ENCODE data around the gene ITIH1. TPM values are rescaled to one million over a fixed set of nuclear protein-coding genes. Genes with fewer than 3 reads are reported as not detected.
A peak's percentile ranks its signal among the peaks of the same experiment; 100 is the strongest.

Gene ITIH1
- total and polyA plus RNA-seq, 7 experiments from 2014 or later: not detected

- CTCF ChIA-PET: interaction anchor here (1.0 kb wide), 1 partner anchor 10 kb away, joined by 3 read pairs; no protein-coding TSS in a partner anchor
- Histone ChIP-seq H3K4me3 (ENCODE audit: low read length) (no peak overlapping the region), H3K27ac (ENCODE audit: low read depth, low read length) (no peak overlapping the region), H3K4me1 (ENCODE audit: control insufficient read depth in 2 of 2, insufficient read depth in 2 of 2, low read length in 2 of 2) (no peaks in the 10 kb centered on the region), H3K27me3 (ENCODE audit: control insufficient read depth in 2 of 2, insufficient read depth in 2 of 2, low read length in 2 of 2) (no peaks in the 10 kb centered on the region), H3K36me3 (ENCODE audit: control insufficient read depth in 2 of 3, insufficient read depth in 3 of 3, low read length in 3 of 3) (no peaks in the 10 kb centered on the region), H3K9me3 (ENCODE audit: control insufficient read depth in 2 of 3, low read length in 3 of 3) (no peaks in the 10 kb centered on the region)
- POLR2A ChIA-PET: no interaction called here
- ATAC-seq: no peak
- no peak for DNase-seq
- intact Hi-C loops (cut with micrococcal nuclease): no loop called here
- Mint-ChIP-seq H3K27me3 (no peaks in the 10 kb centered on the region), H3K36me3 (no peaks in the 10 kb centered on the region), H3K27ac (peak overlapping the region in 2 of 9 donors; percentile 19 to 62), H3K4me1 (peaks cover 5 to 9% (median 7%) of the 10 kb centered on the region in 7 donors), H3K9me3 (no peaks in the 10 kb centered on the region), H3K4me3 (no peak overlapping the region)
Observed at GRCh38 chr3:52810923-52811322, 33.5 kb downstream of the ITIH1 start.

- no peaks in the 10 kb centered on the region for H3K36me3 Mint-ChIP-seq
- ChIA-PET CTCF (interaction anchor here (1.0 kb wide), 1 partner anchor 10 kb away, joined by 3 read pairs; no protein-coding TSS in a partner anchor), POLR2A (no interaction called here)
- H3K9me3 Mint-ChIP-seq: no peaks in the 10 kb centered on the region
- H3K4me1 Mint-ChIP-seq: peaks cover 5 to 9% (median 7%) of the 10 kb centered on the region in 7 donors
- H3K27me3 Mint-ChIP-seq: no peaks in the 10 kb centered on the region
- no peak overlapping the region for H3K27ac ChIP-seq (ENCODE audit: low read depth, low read length)
- peak overlapping the region in 3 of 9 donors; percentile 17 to 62 (median 21) for H3K27ac Mint-ChIP-seq
- ATAC-seq (no peak), DNase-seq (no peak)
- no peak overlapping the region for H3K4me3 ChIP-seq (ENCODE audit: low read length)
- no peaks in the 10 kb centered on the region for H3K9me3 ChIP-seq (ENCODE audit: control insufficient read depth in 2 of 3, low read length in 3 of 3)
- intact Hi-C loops (cut with micrococcal nuclease): no loop called here
- no peaks in the 10 kb centered on the region for H3K27me3 ChIP-seq (ENCODE audit: control insufficient read depth in 2 of 2, insufficient read depth in 2 of 2, low read length in 2 of 2)
- H3K4me3 Mint-ChIP-seq: no peak overlapping the region
- no peaks in the 10 kb centered on the region for H3K4me1 ChIP-seq (ENCODE audit: control insufficient read depth in 2 of 2, insufficient read depth in 2 of 2, low read length in 2 of 2)
- no peaks in the 10 kb centered on the region for H3K36me3 ChIP-seq (ENCODE audit: control insufficient read depth in 2 of 3, insufficient read depth in 3 of 3, low read length in 3 of 3)
Observed at GRCh38 chr3:52811452-52812011, 34.1 kb downstream of the ITIH1 start.

- POLR2A ChIA-PET: no interaction called here
- H3K27ac ChIP-seq (ENCODE audit: low read depth, low read length): no peak overlapping the region
- intact Hi-C loops (cut with micrococcal nuclease): no loop called here
Observed at GRCh38 chr3:52813810-52814209, 36.4 kb downstream of the ITIH1 start.

GRCh38 chr3:52816199-52816598 lies 38.8 kb downstream of the ITIH1 start:
- intact Hi-C loops (cut with micrococcal nuclease): no loop called here
- Mint-ChIP-seq H3K36me3 (peaks cover 0 to 2% (median 0%) of the 10 kb centered on the region in 5 donors), H3K27me3 (no peaks in the 10 kb centered on the region), H3K9me3 (no peaks in the 10 kb centered on the region), H3K4me1 (peaks cover 0 to 3% (median 0%) of the 10 kb centered on the region in 7 donors), H3K4me3 (no peak overlapping the region), H3K27ac (peak overlapping the region in 1 of 9 donors; percentile 56)
- H3K4me1 ChIP-seq (ENCODE audit: control insufficient read depth in 2 of 2, insufficient read depth in 2 of 2, low read length in 2 of 2): no peaks in the 10 kb centered on the region
- DNase-seq (no peak), ATAC-seq (no peak)
- H3K36me3 ChIP-seq (ENCODE audit: control insufficient read depth in 2 of 3, insufficient read depth in 3 of 3, low read length in 3 of 3): no peaks in the 10 kb centered on the region
- ChIA-PET CTCF (no interaction called here), POLR2A (no interaction called here)
- H3K27me3 ChIP-seq (ENCODE audit: control insufficient read depth in 2 of 2, insufficient read depth in 2 of 2, low read length in 2 of 2): no peaks in the 10 kb centered on the region
- H3K9me3 ChIP-seq (ENCODE audit: control insufficient read depth in 2 of 3, low read length in 3 of 3): no peaks in the 10 kb centered on the region
- H3K27ac ChIP-seq (ENCODE audit: low read depth, low read length): no peak overlapping the region
- H3K4me3 ChIP-seq (ENCODE audit: low read length): no peak overlapping the region

More at GRCh38 chr3:52813810-52814209, 36.4 kb downstream of the ITIH1 start:
- Mint-ChIP-seq H3K27ac (no peak overlapping the region), H3K27me3 (no peaks in the 10 kb centered on the region), H3K9me3 (no peaks in the 10 kb centered on the region), H3K4me1 (peaks cover 5 to 9% (median 7%) of the 10 kb centered on the region in 7 donors), H3K4me3 (no peak overlapping the region), H3K36me3 (no peaks in the 10 kb centered on the region)
- no peak for DNase-seq
- Histone ChIP-seq H3K9me3 (ENCODE audit: control insufficient read depth in 2 of 3, low read length in 3 of 3) (no peaks in the 10 kb centered on the region), H3K27me3 (ENCODE audit: control insufficient read depth in 2 of 2, insufficient read depth in 2 of 2, low read length in 2 of 2) (no peaks in the 10 kb centered on the region), H3K4me3 (ENCODE audit: low read length) (no peak overlapping the region), H3K36me3 (ENCODE audit: control insufficient read depth in 2 of 3, insufficient read depth in 3 of 3, low read length in 3 of 3) (no peaks in the 10 kb centered on the region), H3K4me1 (ENCODE audit: control insufficient read depth in 2 of 2, insufficient read depth in 2 of 2, low read length in 2 of 2) (no peaks in the 10 kb centered on the region)
- CTCF ChIA-PET: no interaction called here
- ATAC-seq: no peak

- H3K4me3 ChIP-seq (ENCODE audit: low read length): no peak overlapping the region
- ChIA-PET POLR2A (no interaction called here), CTCF (no interaction called here)
- no peaks in the 10 kb centered on the region for H3K36me3 ChIP-seq (ENCODE audit: control insufficient read depth in 2 of 3, insufficient read depth in 3 of 3, low read length in 3 of 3)
- peak overlapping the region in 2 of 9 donors; percentile 56 for H3K27ac Mint-ChIP-seq
- no peak overlapping the region for H3K4me3 Mint-ChIP-seq
- no peaks in the 10 kb centered on the region for H3K9me3 ChIP-seq (ENCODE audit: control insufficient read depth in 2 of 3, low read length in 3 of 3)
- DNase-seq (no peak), ATAC-seq (no peak)
- H3K4me1 ChIP-seq (ENCODE audit: control insufficient read depth in 2 of 2, insufficient read depth in 2 of 2, low read length in 2 of 2): no peaks in the 10 kb centered on the region
- intact Hi-C loops (cut with micrococcal nuclease): no loop called here
- H3K27me3 Mint-ChIP-seq: no peaks in the 10 kb centered on the region
- H3K27me3 ChIP-seq (ENCODE audit: control insufficient read depth in 2 of 2, insufficient read depth in 2 of 2, low read length in 2 of 2): no peaks in the 10 kb centered on the region
- H3K9me3 Mint-ChIP-seq: no peaks in the 10 kb centered on the region
- peaks cover 0 to 3% (median 0%) of the 10 kb centered on the region in 5 donors for H3K36me3 Mint-ChIP-seq
- peaks cover 0 to 2% (median 0%) of the 10 kb centered on the region in 7 donors for H3K4me1 Mint-ChIP-seq
- H3K27ac ChIP-seq (ENCODE audit: low read depth, low read length): no peak overlapping the region
Observed at GRCh38 chr3:52816654-52817053, 39.3 kb downstream of the ITIH1 start.

GRCh38 chr3:52817221-52817620 lies 39.8 kb downstream of the ITIH1 start:
- Mint-ChIP-seq H3K36me3 (peaks cover 0 to 3% (median 0%) of the 10 kb centered on the region in 5 donors), H3K27ac (peak overlapping the region in 1 of 9 donors; percentile 25), H3K4me1 (peaks cover 0 to 2% (median 0%) of the 10 kb centered on the region in 7 donors), H3K4me3 (no peak overlapping the region), H3K9me3 (no peaks in the 10 kb centered on the region), H3K27me3 (no peaks in the 10 kb centered on the region)
- DNase-seq (no peak), ATAC-seq (no peak)
- intact Hi-C loops (cut with micrococcal nuclease): no loop called here
- Histone ChIP-seq H3K4me3 (ENCODE audit: low read length) (no peak overlapping the region), H3K9me3 (ENCODE audit: control insufficient read depth in 2 of 3, low read length in 3 of 3) (no peaks in the 10 kb centered on the region), H3K27ac (ENCODE audit: low read depth, low read length) (no peak overlapping the region), H3K36me3 (ENCODE audit: control insufficient read depth in 2 of 3, insufficient read depth in 3 of 3, low read length in 3 of 3) (no peaks in the 10 kb centered on the region), H3K27me3 (ENCODE audit: control insufficient read depth in 2 of 2, insufficient read depth in 2 of 2, low read length in 2 of 2) (no peaks in the 10 kb centered on the region), H3K4me1 (ENCODE audit: control insufficient read depth in 2 of 2, insufficient read depth in 2 of 2, low read length in 2 of 2) (no peaks in the 10 kb centered on the region)
- ChIA-PET POLR2A (no interaction called here), CTCF (no interaction called here)

- peaks cover 0 to 2% (median 0%) of the 10 kb centered on the region in 7 donors for H3K4me1 Mint-ChIP-seq
- POLR2A ChIA-PET: no interaction called here
- H3K27ac Mint-ChIP-seq: no peak overlapping the region
- H3K36me3 ChIP-seq (ENCODE audit: control insufficient read depth in 2 of 3, insufficient read depth in 3 of 3, low read length in 3 of 3): no peaks in the 10 kb centered on the region
- H3K4me1 ChIP-seq (ENCODE audit: control insufficient read depth in 2 of 2, insufficient read depth in 2 of 2, low read length in 2 of 2): no peaks in the 10 kb centered on the region
- H3K9me3 Mint-ChIP-seq: no peaks in the 10 kb centered on the region
- ATAC-seq: no peak
- H3K27me3 ChIP-seq (ENCODE audit: control insufficient read depth in 2 of 2, insufficient read depth in 2 of 2, low read length in 2 of 2): no peaks in the 10 kb centered on the region
- no peak overlapping the region for H3K4me3 ChIP-seq (ENCODE audit: low read length)
- no peak for DNase-seq
- intact Hi-C loops (cut with micrococcal nuclease): no loop called here
- CTCF ChIA-PET: no interaction called here
- no peak overlapping the region for H3K4me3 Mint-ChIP-seq
- no peak overlapping the region for H3K27ac ChIP-seq (ENCODE audit: low read depth, low read length)
- no peaks in the 10 kb centered on the region for H3K9me3 ChIP-seq (ENCODE audit: control insufficient read depth in 2 of 3, low read length in 3 of 3)
- H3K36me3 Mint-ChIP-seq: peaks cover 0 to 4% (median 0%) of the 10 kb centered on the region in 5 donors
- H3K27me3 Mint-ChIP-seq: no peaks in the 10 kb centered on the region
Observed at GRCh38 chr3:52817860-52818259, 40.5 kb downstream of the ITIH1 start.

All from naive thymus-derived CD4-positive, alpha-beta T cell (primary cell).